ENCODE measurements around the gene NFIX.

Gene NFIX

GRCh38 chr19:13055213-13056051, 60.2 kb downstream of the NFIX start:
- DNase-seq (ENCODE audit: low spot score), result no peak
- no peak for TF ChIP-seq CTCF (IDR thresholded peaks at IDR 0.05; ENCODE audit: borderline replicate concordance, control extremely low read depth, extremely low read depth, insufficient read depth, missing control alignments)
- in situ Hi-C loops (cut with MboI; ENCODE audit: low sequenced_read_pairs, unreplicated experiment), result no loop called here

GRCh38 chr19:13056052-13056660, 60.9 kb downstream of the NFIX start:
- in situ Hi-C loops (cut with MboI; ENCODE audit: low sequenced_read_pairs, unreplicated experiment), result no loop called here
- DNase-seq (ENCODE audit: low spot score), result no peak
- no peak for TF ChIP-seq CTCF (IDR thresholded peaks at IDR 0.05; ENCODE audit: borderline replicate concordance, control extremely low read depth, extremely low read depth, insufficient read depth, missing control alignments)

GRCh38 chr19:13057147-13057572, 61.9 kb downstream of the NFIX start:
- in situ Hi-C loops (cut with MboI; ENCODE audit: low sequenced_read_pairs, unreplicated experiment), result no loop called here
- no peak for TF ChIP-seq CTCF (IDR thresholded peaks at IDR 0.05; ENCODE audit: borderline replicate concordance, control extremely low read depth, extremely low read depth, insufficient read depth, missing control alignments)
- DNase-seq (ENCODE audit: low spot score), result no peak

- in situ Hi-C loops (cut with MboI; ENCODE audit: low sequenced_read_pairs, unreplicated experiment), result no loop called here
- DNase-seq (ENCODE audit: low spot score), result no peak
- TF ChIP-seq CTCF (IDR thresholded peaks at IDR 0.05; ENCODE audit: borderline replicate concordance, control extremely low read depth, extremely low read depth, insufficient read depth, missing control alignments), result no peak
These were observed 62.5 kb downstream of the NFIX start for GRCh38 chr19:13057744-13058143.

- no peak for TF ChIP-seq CTCF (IDR thresholded peaks at IDR 0.05; ENCODE audit: borderline replicate concordance, control extremely low read depth, extremely low read depth, insufficient read depth, missing control alignments)
- DNase-seq (ENCODE audit: low spot score), result no peak
- in situ Hi-C loops (cut with MboI; ENCODE audit: low sequenced_read_pairs, unreplicated experiment), result no loop called here
These were observed 63.8 kb downstream of the NFIX start for GRCh38 chr19:13058951-13059660.

GRCh38 chr19:13060233-13060963, 65.1 kb downstream of the NFIX start:
- no peak for TF ChIP-seq CTCF (IDR thresholded peaks at IDR 0.05; ENCODE audit: borderline replicate concordance, control extremely low read depth, extremely low read depth, insufficient read depth, missing control alignments)
- DNase-seq (ENCODE audit: low spot score), result no peak
- in situ Hi-C loops (cut with MboI; ENCODE audit: low sequenced_read_pairs, unreplicated experiment), result no loop called here
